Measurements from ENCODE around the gene SARDH.

SARDH gene

DNA sequence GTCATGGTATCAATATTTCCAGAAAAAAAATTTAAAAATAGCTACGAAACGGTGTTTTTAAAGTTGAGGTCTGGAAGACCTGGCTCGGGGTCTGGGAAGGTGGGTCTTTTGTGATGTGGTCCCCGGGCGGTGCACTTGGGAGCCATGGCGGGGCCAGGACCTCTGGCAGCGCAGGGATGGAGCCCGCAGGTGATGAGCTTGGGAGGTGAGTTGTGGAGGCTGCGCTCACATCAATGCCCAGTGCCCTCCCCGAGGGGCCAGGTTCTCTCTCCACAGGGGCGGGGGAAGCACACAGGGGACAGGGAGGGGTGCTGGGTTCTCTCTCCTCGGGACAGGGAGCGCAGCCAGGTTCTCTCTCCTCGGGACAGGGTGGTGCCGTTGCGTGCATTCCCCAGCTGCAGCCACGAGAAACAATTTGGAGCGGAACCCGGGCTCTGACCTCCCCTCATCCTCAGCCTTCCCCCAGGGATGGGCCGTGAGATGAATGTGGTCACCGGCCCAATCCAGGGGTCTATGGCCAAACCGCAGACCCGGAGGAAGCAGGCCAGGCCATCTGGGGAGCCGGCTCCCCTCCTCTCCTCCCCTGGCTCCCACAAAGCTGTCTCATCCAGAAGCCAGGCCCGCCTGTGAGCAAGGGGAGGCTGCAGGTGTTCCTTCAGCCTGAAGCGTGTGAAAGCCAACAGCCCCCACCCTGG is 76.2 kb downstream of the SARDH start:
- DNase-seq, result no peak

DNA sequence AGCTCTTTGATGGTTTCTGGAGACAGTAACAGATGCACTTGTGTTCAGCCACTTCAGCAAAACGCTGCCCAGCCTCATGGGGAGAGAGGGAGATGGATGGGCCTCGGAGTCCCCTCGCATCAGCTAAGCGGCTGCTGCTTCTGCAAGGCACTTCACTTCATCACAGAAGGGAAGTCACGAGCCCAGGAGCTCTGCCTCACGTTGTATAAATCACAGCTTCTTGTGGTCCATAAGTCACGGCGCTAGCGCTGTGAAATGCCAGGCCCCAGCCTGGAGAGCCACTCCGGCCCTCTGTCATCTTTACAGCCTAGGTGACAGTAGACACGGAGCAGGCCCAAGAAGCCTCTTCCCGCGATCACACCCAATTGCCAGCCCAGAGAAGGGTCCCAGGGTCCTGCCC is 78.6 kb downstream of the SARDH start:
- DNase-seq, result no peak

DNA sequence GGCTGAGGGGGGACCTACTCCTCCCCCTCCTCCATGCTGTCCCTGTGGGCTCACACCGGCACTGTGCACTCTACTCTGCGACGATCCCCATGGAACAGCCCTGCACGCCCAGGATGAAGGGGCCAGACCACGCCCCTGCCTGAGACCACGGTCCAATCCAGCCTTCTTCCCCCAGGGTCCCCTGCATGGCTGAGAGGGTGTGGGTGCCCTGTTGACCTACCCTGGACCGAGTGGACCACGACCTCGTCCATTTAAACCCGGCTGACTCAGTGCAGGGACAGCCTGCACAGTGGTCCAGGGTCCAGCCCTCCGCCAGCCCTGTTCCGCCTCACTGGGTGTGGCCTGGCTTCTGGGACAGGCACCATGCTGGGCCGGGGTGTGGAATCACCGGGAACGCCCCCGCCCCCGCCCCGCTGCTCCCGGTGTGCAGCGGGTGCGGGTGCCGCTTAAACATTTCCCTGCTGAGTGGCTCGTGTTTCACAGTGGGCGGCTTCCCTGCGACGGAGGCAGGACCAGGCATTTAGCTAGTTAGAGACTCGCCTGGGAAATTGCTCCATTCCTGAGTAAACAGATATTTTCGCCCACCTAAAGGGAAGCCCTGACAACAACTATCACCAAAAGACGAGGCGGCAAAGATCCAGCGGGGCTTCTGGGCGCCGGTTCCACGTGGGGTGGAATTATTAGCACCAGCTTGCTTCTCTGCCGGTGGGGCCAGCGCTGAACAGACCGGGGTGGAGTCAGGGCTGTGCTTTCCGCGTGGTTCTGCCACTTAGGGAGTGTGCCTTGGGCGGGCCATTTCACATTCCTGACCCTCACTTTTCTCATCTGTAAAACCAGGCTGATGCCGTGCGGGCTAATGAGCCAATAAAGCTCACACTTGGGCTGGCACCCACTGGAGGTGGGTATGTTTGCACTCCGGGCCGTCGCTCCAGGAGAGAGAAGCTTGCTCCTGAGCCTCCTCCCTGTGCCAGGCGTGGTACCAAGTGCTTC is 79.4 kb downstream of the SARDH start:
- DNase-seq, result no peak

DNA sequence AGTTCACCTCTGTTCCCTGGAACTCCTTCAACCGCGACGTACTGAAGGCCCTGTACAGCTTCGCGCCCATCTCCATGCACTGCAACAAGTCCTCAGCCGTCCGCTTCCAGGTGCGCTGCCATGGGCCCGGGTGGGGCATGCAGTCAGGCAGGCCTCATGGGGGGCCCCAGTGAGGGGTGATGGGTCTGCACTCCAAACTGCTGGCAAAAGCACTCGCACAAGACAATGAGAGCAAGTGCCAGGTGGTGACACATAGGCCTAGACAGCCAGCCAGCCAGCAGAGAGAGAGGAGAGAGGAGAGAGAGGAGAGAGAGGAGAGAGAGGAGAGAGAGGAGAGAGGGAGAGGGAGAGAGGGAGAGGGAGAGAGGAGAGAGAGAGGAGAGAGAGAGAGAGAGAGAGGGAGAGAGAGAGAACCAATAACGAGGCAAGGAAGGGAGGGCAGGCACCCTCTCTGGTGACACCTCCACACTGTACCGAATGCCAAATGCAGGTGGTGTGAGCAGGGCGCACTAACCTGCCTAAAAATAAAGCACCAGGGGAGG is 81.0 kb downstream of the SARDH start:
- DNase-seq, result no peak

DNA sequence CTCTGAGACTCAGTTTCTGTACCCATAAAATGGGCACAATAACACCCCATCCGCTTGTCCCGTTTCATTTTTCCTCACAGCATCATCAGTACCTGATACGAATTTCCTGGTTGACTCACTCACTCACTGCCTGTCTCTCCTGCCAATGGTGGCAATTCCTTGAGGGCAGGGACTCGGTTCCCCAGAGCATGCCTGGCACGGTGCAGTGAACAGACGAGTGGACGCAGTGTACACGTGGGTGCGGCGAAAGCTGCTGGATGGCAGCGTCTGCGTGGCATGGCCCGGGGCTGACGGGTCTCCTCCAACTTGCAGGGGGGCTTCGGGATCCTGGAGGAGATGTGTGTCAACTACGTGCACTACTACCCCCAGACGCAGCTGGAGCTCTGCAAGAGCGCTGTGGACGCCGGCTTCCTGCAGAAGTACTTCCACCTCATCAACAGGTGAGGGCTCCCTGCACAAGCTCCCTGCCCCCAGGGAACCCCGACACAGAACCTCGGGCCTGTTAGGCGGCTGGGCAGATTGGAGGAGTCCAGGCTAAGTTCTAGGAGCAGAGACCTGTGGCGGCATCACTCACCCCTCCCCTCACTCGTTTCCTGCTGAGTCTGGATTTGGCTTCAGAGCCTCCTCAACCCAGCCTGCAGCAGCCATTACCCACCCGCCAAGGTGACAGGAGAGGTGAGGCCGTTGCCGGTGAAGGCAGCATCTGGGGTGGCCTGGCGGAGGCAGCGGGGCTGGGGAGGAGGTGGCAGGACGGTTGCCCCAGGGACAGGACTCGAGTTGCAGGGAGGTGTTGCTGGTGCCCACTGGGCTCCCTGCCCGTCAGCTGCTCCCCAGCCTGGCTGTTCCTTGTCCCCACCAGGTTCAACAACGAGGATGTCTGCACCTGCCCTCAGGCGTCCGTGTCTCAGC is 81.7 kb downstream of the SARDH start:
- no peak for DNase-seq

DNA sequence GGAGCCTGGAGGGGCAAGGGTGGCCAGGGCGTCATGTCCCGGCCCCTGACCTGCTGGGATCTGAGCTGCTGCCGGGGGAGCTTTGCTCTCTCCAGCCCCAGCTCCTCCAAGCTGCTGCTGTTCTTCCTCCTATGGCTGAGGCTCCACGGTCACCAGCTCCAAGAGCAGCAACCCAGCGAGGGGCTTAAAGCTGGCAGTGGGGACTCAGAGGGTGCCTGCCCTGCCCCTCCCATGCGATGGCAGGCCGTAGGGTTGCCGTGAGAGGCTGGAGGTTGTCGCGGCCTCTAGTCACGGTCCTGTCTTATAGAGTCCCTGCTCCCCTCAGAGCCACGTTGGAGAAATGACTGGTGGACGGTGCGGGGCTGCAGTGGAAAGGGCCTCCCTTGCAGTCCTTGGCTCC is 82.5 kb downstream of the SARDH start:
- DNase-seq, result no peak

DNA sequence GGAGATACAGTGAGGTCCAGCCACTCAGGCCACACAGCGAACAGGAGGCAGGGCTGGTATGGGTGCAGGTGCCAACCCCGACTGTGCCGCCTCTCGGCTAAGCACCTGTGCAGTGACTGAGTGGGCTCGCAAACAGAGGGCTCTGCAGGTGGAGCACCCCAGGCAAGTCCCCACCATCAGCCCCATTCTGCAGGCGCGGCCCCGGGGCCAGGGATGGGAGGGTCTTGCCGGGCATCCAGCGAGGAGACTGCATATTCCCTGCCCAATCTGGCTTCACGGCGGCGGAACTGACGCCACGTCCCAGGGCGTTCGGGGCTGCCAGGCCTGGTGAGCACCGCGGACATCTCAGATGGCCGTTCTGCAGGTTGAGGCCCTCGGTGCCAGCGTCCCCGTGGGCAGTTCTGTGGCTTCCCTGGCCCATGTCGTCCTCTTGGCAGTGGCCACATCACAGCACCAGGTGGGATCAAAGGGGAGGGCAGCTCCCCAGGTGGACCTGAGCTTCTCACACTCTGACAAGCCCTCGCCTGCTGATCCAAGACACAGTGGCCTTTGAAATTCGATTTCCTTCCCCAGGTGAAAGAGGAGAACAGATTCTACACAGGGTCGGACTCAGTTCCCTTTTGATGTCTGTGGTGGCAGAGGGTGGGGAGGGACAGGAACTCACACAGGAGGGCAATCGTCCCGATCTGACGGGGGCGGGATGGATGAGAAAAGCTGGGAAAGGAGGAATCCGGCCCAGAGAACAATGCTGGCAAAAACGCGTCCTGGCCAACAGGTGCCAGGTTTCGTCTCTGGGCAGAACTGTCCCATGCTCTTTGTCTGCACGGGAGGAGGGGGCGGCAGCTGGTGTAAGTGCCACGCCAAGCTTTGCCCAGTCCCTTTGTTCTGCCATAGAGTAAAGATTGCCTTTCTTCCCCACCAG is 83.2 kb downstream of the SARDH start:
- no peak for DNase-seq

DNA sequence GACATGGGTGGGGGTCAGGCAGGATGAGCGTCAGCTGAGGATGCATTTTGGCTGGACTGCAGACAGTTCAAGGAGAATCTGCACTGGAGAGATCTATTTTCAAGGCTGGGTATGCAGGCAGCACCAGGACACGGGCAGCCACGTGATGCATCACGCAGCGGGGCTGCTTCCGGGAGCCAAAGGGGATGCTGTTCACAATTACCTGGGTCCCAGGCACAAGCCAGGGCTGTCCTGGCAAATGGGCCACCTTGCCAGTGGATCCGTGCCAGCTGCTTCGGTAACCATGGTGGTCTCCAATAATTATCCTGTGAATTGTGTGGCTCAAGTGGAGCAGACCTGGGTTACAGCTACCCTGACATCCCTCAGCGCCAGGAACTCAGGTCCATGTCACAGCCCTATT is 84.5 kb downstream of the SARDH start:
- DNase-seq, result no peak

DNA sequence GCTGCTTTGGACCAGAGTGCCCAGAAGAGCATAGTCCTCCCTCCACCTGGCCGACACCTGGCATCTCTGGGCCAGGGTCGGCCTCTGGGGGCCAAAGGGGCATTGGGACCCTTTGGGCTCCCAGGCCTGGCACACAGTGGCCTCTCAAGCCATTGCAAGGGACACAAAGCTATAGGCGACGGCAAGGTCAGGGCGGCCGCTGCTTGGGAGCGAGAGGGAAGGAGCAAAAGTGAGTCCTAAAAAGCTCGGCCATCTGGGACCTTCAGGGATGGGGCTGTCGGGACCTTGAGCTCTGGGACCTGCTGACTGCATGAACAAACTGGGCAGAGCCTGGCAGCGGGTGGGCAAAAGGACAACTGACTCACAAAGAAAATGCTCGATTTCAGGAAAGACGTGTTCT is 88.1 kb downstream of the SARDH start:
- no peak for DNase-seq

DNA sequence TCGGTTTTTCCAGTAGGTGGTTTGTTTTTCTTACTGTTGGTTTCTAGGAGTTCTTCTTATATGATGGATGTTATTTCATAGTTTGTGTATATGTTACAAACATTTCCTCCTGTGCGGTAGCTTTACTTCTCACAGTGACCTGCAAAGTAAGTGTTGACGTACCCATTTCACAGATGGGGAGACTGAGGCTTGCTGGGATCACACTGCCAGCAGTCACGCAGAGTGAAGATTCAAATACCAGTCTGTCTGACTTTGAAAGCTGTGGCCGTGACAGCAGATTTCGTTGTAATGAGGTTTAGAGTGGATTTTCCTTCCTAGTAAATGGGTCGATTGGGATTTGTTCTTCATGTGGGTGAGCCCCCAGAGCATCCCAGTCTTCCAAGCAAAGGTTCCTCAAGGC is 89.0 kb downstream of the SARDH start:
- DNase-seq, result no peak

DNA sequence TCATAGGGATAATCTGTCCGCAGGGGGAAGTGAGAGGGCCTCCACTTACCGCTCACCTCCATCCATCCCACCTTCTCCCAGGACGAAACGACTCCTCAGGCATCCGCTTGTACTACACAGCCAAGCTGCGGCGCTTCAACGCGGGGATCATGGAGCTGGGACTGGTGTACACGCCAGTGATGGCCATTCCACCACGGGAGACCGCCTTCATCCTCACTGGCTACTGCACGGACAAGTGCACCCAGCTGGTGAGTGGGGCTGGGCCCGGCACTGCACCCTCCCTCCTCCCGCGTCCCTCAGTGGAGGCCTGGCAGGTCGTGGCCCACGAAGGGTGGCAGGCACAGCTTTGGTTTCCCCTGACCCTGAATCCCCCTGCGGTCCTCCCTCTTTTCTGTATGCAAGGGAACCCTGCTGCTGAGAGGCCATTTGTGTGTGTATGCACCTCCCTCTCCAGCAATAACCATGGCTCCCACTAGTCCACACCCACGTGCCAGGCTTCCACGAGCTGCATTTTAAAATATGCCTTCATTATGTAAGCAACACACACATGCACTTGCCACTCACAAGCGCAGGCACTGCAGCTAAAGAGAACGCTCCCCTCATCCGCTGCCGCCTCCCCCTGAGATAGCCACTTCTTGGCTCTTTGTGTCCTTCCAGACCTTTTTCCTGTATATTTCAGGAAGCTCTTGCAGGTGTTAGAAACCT is 90.2 kb downstream of the SARDH start:
- DNase-seq, result no peak

DNA sequence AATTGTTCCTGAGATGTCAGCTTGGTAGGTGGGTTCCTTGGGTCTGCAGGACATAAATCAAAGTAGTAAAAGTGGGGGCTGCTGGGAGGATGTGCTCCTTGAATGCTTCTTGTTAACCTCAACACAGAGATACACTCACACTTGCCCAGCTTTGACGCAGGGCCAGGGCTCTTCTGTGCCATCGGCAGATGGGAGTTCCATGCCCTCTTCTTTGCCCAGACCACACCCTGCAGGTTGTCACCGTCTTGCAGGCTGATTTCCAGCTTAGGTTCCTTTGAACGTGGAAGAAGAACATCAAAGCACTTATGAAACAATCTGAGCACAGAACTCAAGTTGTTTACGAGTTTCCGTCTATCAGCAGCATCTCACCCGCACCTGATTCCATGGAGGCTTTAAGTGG is 91.0 kb downstream of the SARDH start:
- DNase-seq, result no peak

DNA sequence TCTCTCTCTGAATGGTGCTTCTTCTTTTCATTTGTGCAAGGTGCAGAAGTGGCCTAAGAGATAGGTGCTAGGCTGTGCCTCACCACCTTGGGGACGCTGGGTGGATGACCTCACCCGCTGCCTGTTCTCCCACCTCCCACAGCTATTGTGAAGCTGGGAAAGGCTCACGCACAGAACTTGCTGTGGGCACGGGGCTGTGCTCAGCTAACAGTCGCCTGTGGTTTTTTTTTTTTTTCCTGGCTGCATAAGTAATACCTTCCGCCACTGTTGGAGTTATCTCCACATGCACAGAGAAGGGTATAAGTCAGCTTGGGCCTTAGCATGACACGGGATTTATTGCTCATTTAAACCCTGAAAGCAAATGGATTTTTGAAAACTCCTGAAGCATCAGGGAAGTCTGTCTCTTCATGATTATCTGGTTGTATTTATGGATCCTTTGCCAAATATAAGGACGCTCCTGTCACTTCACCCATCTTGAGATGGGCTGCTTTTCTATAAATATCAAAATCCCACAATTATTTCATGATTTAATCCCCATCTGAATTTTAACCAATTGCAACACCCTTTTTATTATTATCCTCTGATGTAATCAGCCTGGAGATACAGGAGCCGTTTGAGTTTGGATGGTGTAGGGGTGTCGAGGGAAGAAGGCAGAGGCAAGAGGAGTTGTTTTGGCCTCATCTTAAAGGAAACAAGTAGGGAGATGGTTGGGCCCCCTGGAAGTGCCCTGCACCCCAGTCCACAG is 93.0 kb downstream of the SARDH start:
- no peak for DNase-seq

DNA sequence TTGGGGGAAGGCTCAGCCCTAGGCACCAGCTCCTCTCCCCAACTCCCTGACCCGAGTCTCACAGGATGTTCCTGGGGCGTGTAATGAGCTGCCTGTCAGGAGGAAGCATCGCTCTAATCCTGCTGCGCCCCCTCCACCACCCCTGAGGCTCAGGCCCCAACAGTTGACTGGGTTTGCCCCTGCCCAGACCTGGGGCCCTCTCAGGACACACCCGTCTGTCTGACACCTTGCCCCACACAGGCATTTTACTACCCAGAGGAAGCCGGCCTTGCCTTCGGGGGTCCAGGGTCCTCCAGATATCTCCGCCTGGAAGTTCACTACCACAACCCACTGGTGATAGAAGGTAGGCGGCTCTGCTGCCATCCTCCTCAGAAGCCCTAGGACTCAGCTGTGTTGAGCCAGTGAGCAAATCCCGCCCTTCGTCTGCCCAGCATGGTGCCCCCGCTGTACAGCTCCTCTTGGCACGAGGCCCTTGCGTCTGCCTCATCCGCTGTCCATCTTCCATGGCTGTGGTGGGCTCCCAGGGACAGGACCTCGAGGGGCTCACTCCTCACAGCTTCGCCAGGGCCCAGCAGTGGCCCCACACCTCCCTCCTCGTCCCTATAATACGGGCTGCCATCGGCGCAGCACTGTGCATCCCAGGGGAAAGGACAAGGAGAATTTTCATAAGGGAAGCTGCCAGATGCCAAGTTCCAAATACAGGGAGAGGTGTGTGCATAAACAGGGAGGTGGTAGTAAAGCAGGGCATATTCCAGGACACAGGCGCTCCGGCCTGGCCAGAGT is 94.0 kb downstream of the SARDH start:
- DNase-seq, result no peak

DNA sequence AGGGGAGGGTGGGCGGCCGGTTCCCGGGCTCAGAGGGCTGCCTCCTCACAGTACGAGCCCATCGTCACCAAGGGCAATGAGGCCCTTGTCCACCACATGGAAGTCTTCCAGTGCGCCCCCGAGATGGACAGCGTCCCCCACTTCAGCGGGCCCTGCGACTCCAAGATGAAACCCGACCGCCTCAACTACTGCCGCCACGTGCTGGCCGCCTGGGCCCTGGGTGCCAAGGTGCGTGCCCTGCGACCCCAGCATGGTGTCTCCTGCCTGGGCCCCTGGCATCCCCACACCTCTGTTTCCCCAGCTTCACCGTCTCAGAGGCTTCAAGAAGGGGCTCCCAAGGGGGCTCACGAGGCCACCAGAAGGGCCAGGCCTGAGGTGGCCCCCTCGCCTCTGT is 94.8 kb downstream of the SARDH start:
- no peak for DNase-seq

DNA sequence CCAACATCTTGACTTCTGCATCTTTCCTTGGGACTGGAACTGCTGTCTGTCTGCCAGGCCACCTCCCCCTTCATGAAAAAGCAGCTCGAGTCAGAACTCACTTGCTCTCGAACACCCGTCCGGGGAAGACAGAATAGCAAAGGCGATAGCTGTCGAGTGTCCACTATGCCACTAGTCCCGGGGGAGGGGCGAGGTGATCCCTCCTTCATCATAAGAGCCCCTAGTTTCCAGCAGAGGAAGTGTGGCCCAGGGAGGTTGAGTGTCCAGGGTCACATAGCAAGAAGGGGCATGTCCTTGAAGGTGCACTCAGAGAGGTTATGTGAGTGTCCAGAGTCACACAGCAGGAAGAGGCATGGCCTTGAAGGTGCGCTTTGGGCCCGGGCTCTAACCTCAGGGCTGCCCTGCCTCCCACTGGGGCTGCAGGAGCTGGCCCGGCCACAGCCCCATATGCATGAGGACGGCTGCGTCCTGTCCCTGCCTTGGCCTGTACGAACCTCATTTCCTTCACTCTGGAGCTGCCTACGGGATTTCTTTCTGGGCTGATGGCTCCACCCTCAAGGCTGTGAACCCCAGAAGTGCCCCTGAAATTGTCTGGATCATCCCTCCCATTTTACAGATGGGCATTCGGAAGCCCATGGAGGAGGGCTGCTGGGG is 95.3 kb downstream of the SARDH start:
- no peak for DNase-seq

DNA sequence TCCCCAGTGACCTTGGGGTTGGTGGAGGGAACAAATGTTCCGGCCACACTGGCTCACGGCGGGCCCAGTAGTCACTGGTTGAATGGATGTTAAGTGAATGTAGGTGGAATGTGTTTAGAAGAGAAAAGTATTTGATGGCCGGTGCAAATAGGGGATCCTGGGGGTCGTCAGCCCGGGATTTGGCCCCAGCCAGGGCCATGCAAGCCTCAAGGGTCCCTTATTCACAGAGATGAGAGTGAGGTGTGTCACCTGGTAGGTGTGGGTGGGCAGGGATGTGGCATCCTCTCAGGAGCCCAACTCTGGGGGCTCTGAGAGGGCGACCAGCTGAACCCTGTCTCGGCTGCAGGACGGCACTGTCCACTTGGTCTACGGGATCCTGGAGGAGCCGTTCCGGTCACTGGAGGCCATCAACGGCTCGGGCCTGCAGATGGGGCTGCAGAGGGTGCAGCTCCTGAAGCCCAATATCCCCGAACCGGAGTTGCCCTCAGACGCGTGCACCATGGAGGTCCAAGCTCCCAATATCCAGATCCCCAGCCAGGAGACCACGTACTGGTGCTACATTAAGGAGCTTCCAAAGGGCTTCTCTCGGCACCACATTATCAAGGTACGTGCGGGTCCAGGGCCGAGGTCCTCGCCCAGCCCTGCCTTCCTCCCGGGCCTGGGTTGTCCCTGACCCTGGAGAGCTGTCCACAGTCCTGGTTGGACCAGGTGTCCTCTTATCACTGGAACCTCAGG is 96.1 kb downstream of the SARDH start:
- DNase-seq, result no peak

DNA sequence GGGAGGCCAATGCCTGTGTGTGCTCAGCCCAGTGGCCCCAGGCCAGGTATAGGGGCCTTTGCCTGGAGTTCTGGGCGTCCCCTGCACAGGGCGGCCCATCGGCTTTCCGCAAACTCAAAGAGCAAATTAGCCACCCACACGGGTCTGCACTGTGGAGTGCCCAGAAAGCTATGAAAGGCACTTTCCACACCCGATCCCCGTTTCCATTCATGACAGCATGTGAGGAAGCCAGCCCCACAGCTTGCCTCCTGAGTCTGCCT is 96.8 kb downstream of the SARDH start:
- DNase-seq, result no peak

Measured in cortex of kidney (tissue), 1 donor.